HG03280 (cell line): Measurements from ENCODE around the gene EMCN.

Source experiments
- ATAC-seq: cut with Tn5 transposase; IDR thresholded peaks from one replicate; pipeline ENCODE4 v1.9.1; 2021; ENCODE audit warnings: mild to moderate bottlenecking, moderate library complexity; ENCODE audit not compliant: unreplicated experiment

The EMCN gene

GRCh38 chr4:100494166-100494565 lies 23.7 kb downstream of the EMCN start:
- ATAC-seq = no peak

DNA sequence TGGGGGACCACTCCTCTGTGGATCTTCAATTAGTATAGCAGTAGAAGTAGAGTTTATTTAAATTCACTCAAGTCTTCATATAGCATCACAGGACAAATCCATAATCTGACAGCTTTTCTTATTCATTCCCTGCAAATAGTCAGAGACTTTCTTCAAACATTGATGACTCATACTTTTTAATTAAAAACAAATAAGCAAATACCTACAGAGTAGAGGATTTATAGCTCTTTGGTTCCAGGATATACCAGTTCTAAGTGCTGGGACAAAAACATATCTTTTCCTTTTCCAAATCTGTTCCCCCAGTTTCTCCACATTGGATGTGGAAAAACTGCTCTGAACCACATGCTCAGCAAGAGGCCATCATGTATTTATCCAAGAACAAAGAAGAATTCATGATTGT lies 24.1 kb downstream of the EMCN start:
- no peak for ATAC-seq

DNA sequence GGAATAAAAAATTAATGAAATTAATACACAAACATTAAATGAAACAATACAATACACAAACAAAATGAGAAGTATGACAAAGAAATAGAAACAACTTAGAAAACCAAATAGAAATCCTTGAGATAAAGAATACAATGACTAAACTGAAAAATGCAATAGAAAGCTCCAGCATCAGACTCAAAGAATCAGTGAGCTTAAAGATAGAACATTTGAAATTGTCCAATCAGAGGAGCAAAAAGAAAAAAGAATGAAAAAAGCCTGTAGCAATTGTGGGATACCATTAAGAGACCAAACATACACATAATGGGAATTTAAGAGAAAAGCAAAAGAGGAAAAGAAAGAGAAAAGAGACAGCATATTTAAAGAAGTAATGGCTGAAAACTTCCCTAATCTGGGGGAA lies 25.7 kb downstream of the EMCN start:
- no peak for ATAC-seq

- no peak for ATAC-seq
Observed at GRCh38 chr4:100489305-100489704, 28.5 kb downstream of the EMCN start.

GRCh38 chr4:100486496-100486895 lies 31.3 kb downstream of the EMCN start:
- ATAC-seq = no peak

GRCh38 chr4:100483796-100484195 lies 34.0 kb downstream of the EMCN start:
- ATAC-seq = no peak

DNA sequence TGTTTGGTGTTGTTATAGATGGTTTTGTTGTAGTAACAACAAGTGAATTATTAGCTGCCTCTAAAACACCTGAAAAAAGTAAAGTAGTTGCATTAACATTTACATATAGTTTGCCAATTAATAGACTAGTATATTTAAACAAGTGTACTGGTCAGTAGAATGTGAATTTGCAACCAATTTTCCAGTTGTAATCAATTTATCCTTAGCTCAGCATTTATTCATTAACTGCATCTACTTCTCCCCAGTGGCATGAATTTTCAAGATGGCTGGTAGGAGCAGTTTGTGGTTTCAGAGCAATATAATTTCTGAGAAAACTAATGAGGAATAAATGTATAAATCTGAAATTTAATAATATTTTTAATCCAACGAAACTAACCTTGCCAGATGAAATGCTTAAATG lies 37.9 kb downstream of the EMCN start:
- no peak for ATAC-seq

GRCh38 chr4:100469555-100469954 lies 48.3 kb downstream of the EMCN start:
- ATAC-seq = no peak

DNA sequence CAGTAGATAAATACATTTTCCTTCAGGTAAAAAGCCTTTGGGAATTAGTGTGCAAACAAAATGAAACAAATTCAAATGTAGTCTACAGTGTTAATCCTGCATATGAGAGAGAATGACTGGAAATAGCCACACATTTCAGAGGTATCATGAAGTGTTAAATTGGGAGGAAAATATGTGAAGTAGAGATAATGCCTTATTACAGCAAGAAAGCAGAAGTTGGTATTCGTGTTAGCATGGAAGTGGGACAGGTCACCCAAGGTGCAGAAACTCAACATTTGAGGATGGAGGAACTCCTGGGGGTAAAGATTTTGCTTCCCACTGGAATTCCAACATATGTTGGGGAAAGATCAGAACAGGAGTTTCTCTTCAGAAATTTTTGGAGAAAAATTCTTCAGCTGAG lies 51.3 kb downstream of the EMCN start:
- ATAC-seq = no peak

DNA sequence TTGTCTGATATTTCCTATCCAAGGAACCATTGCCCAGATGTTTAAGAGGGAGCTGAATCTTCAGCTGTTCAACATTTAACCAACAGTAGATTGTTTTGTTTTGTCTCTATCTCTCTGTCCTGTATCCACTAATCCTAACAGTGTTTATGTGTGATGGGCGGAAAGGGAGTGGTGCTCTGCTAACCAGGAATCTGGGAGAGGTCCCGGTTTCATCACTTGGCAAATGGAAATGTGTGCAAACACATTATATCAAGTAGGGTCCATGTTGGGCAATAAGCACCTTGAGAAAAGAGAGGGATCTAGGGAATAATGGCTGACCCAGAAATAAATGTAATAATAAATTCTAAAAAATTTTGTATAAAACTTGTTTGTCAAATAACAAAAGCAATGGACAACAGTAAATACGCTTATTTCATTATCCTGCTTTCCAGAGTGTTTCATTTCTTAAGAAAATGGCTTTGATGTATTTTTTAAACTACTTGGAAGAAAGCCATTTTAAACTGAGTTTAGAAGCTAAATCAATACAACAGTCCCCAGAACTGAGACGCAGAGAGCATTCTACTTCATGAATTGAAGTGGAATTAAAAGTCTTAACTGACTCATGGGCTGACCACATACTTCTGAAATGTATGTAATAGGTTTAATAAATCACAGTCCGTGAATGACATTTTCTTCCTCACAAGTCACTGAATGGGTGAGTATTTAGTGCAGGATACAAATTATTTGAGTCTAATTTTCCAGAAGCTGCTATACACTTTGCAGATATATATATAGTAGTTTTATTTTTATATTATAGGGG lies 55.8 kb downstream of the EMCN start:
- ATAC-seq = no peak

GRCh38 chr4:100450449-100450848 lies 67.4 kb downstream of the EMCN start:
- no peak for ATAC-seq

DNA sequence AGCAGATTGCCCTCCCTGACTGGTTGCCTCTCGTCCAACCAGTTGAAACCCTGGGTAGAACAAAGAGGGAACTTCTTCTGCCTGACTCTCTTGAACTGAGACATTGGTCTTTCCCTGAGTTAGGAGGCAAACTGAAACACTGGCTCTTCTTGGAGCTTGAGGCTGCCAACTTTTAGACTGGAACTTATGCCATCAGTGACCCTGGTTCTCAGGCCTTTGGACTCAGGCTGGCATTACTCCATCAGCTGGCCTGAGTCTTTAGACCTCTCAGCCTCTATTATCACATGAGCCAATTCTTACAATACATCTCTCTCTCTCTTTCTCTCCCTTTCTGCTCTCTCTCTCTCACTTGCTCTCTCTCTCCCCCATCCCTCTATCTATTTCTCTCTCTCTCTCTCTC lies 86.4 kb downstream of the EMCN start:
- ATAC-seq = no peak

GRCh38 chr4:100430451-100430850 lies 87.4 kb downstream of the EMCN start:
- ATAC-seq = no peak

GRCh38 chr4:100429616-100430015 lies 88.2 kb downstream of the EMCN start:
- no peak for ATAC-seq

GRCh38 chr4:100428051-100428450 lies 89.8 kb downstream of the EMCN start:
- ATAC-seq = no peak

DNA sequence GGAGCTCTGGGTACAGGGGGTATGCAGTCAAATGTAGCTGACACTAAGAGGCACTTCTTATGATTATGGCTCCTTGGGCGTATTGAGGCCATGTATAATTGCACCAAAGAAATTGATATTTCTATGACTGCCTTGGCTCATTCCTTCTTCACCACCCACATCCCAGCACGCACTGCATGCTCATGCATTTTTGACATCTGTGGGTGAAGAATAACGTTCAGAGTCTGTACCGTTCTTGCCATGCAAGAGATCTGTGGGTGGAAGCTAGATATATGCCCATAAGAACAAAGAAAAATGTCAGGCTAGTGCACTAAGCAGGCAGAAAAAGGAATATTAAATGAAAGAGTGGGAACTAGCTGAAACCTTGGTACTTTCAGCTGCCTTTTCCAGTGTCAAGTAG lies 93.4 kb downstream of the EMCN start:
- ATAC-seq = no peak

DNA sequence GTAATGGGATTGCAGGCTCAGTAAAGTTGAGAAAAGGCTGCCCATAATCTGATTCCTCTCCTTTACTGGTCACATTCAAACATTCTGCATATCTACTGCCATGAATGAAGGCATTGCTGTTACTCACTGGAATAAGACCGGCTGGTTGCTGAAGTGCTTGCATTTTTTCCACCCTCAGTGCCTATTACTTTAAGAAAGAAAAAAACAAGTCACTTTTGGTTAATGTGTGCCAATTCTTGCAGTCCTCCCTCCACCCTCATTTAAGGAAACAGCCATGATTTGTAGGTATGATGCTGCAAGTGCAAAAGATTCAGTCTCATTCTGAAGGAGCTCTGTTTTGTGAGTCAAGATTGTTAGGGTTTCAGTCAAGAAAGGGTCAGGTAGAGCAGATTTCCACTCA lies 94.9 kb downstream of the EMCN start:
- no peak for ATAC-seq

- no peak for ATAC-seq
Observed at GRCh38 chr4:100421361-100421978, 96.4 kb downstream of the EMCN start.

GRCh38 chr4:100420571-100420970 lies 97.3 kb downstream of the EMCN start:
- ATAC-seq = no peak

GRCh38 chr4:100417565-100417964 lies 100.3 kb downstream of the EMCN start:
- no peak for ATAC-seq

- ATAC-seq = no peak
Observed at GRCh38 chr4:100414016-100414790, 103.6 kb downstream of the EMCN start.

DNA sequence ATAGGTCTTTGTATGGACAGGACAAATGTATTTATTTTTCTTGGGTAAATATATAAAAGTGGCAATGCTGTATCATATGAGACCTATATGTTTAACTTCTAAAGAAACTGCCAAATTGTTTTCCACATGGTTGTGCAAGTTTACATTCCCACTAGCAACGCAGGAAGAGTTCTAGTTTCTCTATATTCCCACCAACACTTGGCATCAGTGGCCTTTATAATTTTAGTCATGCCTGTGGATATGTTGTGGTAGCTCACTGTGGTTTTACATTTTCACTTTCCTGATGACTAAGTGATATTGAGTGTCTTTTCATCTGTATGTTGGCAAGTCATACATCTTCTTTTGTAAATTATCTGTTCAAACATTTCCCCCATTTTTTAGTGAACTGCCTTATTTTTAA lies 126.0 kb downstream of the EMCN start:
- no peak for ATAC-seq
